ENCODE data around the gene DUSP3. TPM values are rescaled to one million over a fixed set of nuclear protein-coding genes. Genes with fewer than 3 reads are reported as not detected.

The DUSP3 gene
- polyA plus RNA-seq, 1 donor from 2014 or later, result 38.8 TPM

GRCh38 chr17:43823350-43824084 lies 44.7 kb upstream of the DUSP3 start:
- H3K9me2 ChIP-seq (ENCODE audit: insufficient read depth, low read length), result no peaks in the 10 kb centered on the region
- no peaks in the 10 kb centered on the region for H3K36me3 ChIP-seq (ENCODE audit: insufficient read depth, low read length)
- TF ChIP-seq MXI1 (conservative IDR thresholded peaks at IDR 0.05; ENCODE audit: poor library complexity, severe bottlenecking) (no peak), EZH2 (IDR thresholded peaks at IDR 0.05; ENCODE audit: borderline replicate concordance, insufficient read depth, low read length, poor library complexity, severe bottlenecking) (no peak), REST (IDR thresholded peaks at IDR 0.05; ENCODE audit: borderline replicate concordance) (no peak), POLR2AphosphoS5 (IDR thresholded peaks at IDR 0.05) (no peak), EP300 (conservative IDR thresholded peaks at IDR 0.05; ENCODE audit: poor library complexity, severe bottlenecking) (no peak), TAF1 (IDR thresholded peaks at IDR 0.05; ENCODE audit: low read depth) (no peak), RAD21 (conservative IDR thresholded peaks at IDR 0.05) (no peak), CTCF (IDR thresholded peaks at IDR 0.05; ENCODE audit: poor library complexity, severe bottlenecking) (no peak), SMC3 (conservative IDR thresholded peaks at IDR 0.05; ENCODE audit: poor library complexity) (no peak)
- H3K27me3 ChIP-seq (ENCODE audit: insufficient read depth, low read depth, low read length), result no peaks in the 10 kb centered on the region
- no peaks in the 10 kb centered on the region for H4K20me1 ChIP-seq (ENCODE audit: insufficient read depth)
- H3K9me3 ChIP-seq (ENCODE audit: low read length), result no peaks in the 10 kb centered on the region
- H3K4me2 ChIP-seq (ENCODE audit: low read length), result no peak overlapping the region
- no peak overlapping the region for H3K27ac ChIP-seq (ENCODE audit: low read length)
- no peaks in the 10 kb centered on the region for H3F3A ChIP-seq (ENCODE audit: insufficient read depth, low read length, poor library complexity, severe bottlenecking)
- no peak overlapping the region for H2AFZ ChIP-seq (ENCODE audit: low read depth, low read length)
- H3K79me2 ChIP-seq (replicated peaks; ENCODE audit: insufficient read depth, low read length), result no peaks in the 10 kb centered on the region
- no peak overlapping the region for H3K9ac ChIP-seq (ENCODE audit: low read length)
- H3K4me3 ChIP-seq (ENCODE audit: low read length), result no peak overlapping the region

- H3K9me3 ChIP-seq (ENCODE audit: low read length), result no peaks in the 10 kb centered on the region
- H3K4me3 ChIP-seq (ENCODE audit: low read length), result no peak overlapping the region
- no peak for TF ChIP-seq EP300 (conservative IDR thresholded peaks at IDR 0.05; ENCODE audit: poor library complexity, severe bottlenecking)
- H3K9ac ChIP-seq (ENCODE audit: low read length), result no peak overlapping the region
- no peak overlapping the region for H3K27ac ChIP-seq (ENCODE audit: low read length)
- H3K36me3 ChIP-seq (ENCODE audit: insufficient read depth, low read length), result no peaks in the 10 kb centered on the region
- H3F3A ChIP-seq (ENCODE audit: insufficient read depth, low read length, poor library complexity, severe bottlenecking), result no peaks in the 10 kb centered on the region
- H3K79me2 ChIP-seq (replicated peaks; ENCODE audit: insufficient read depth, low read length), result no peaks in the 10 kb centered on the region
- H3K4me2 ChIP-seq (ENCODE audit: low read length), result no peak overlapping the region
- H2AFZ ChIP-seq (ENCODE audit: low read depth, low read length), result no peak overlapping the region
- no peaks in the 10 kb centered on the region for H3K27me3 ChIP-seq (ENCODE audit: insufficient read depth, low read depth, low read length)
- no peaks in the 10 kb centered on the region for H3K9me2 ChIP-seq (ENCODE audit: insufficient read depth, low read length)
- no peaks in the 10 kb centered on the region for H4K20me1 ChIP-seq (ENCODE audit: insufficient read depth)
Observed at GRCh38 chr17:43822570-43823190, 43.9 kb upstream of the DUSP3 start.

Measured in neural cell (in vitro differentiated cells).